ENCODE data around the gene NDUFV1. TPM values are rescaled to one million over a fixed set of nuclear protein-coding genes. Genes with fewer than 3 reads are reported as not detected.

NDUFV1 gene
- total RNA-seq, 6 donors from 2014 or later = 169 to 395 (median 205) TPM

GRCh38 chr11:67564230-67564629, 42.5 kb upstream of the NDUFV1 start:
- H3K36me3 ChIP-seq = no peaks in the 10 kb centered on the region
- WGBS, 2 donors = 81 to 90% methylated on average over 4 of the region's 4 CpGs
- no peaks in the 10 kb centered on the region for H3K27me3 ChIP-seq

GRCh38 chr11:67571443-67571842, 35.3 kb upstream of the NDUFV1 start:
- no peaks in the 10 kb centered on the region for H3K36me3 ChIP-seq
- DNase-seq (no peak), ATAC-seq (ENCODE audit: low FRiP score in 2 of 2) (no peak)
- no peak overlapping the region for H3K27ac ChIP-seq
- no peaks in the 10 kb centered on the region for H3K9me3 ChIP-seq
- peaks cover 0 to 5% (median 1%) of the 10 kb centered on the region in 4 donors for H3K4me1 ChIP-seq
- TF ChIP-seq POLR2AphosphoS5 (IDR thresholded peaks at IDR 0.05) (no peak), CTCF (IDR thresholded peaks at IDR 0.05) (no peak)
- WGBS, 2 donors = 62 to 76% methylated on average over 6 of the region's 6 CpGs
- H3K27me3 ChIP-seq = no peaks in the 10 kb centered on the region
- H3K4me3 ChIP-seq = no peak overlapping the region

More at GRCh38 chr11:67564230-67564629, 42.5 kb upstream of the NDUFV1 start:
- TF ChIP-seq EP300 (IDR thresholded peaks at IDR 0.05) (no peak), CTCF (IDR thresholded peaks at IDR 0.05) (no peak), POLR2AphosphoS5 (IDR thresholded peaks at IDR 0.05) (no peak), POLR2A (IDR thresholded peaks at IDR 0.05) (no peak)
- no peak for ATAC-seq (ENCODE audit: low FRiP score in 2 of 2)
- no peak overlapping the region for H3K27ac ChIP-seq
- H3K9me3 ChIP-seq = no peaks in the 10 kb centered on the region
- DNase-seq = no peak
- no peaks in the 10 kb centered on the region for H3K4me1 ChIP-seq
- no peak overlapping the region for H3K4me3 ChIP-seq

- Histone ChIP-seq H3K4me1 (peaks cover 0 to 5% (median 1%) of the 10 kb centered on the region in 4 donors), H3K36me3 (no peaks in the 10 kb centered on the region), H3K4me3 (no peak overlapping the region), H3K27me3 (no peaks in the 10 kb centered on the region), H3K27ac (no peak overlapping the region), H3K9me3 (no peaks in the 10 kb centered on the region)
- TF ChIP-seq POLR2AphosphoS5 (IDR thresholded peaks at IDR 0.05) (no peak), EP300 (IDR thresholded peaks at IDR 0.05) (no peak), CTCF (IDR thresholded peaks at IDR 0.05) (no peak), POLR2A (IDR thresholded peaks at IDR 0.05) (no peak)
- DNase-seq (no peak), ATAC-seq (ENCODE audit: low FRiP score in 2 of 2) (no peak)
- 22 to 23% methylated on average over 5 of the region's 5 CpGs for WGBS, 2 donors
Measured at GRCh38 chr11:67572305-67572704, 34.4 kb upstream of the NDUFV1 start.

- H3K4me1 ChIP-seq = peaks cover 0 to 5% (median 1%) of the 10 kb centered on the region in 4 donors
- peak overlapping the region in 1 of 4 donors; percentile 23 for H3K4me3 ChIP-seq
- no peaks in the 10 kb centered on the region for H3K27me3 ChIP-seq
- TF ChIP-seq EP300 (IDR thresholded peaks at IDR 0.05) (no peak), POLR2A (IDR thresholded peaks at IDR 0.05) (no peak), POLR2AphosphoS5 (IDR thresholded peaks at IDR 0.05) (no peak), CTCF (IDR thresholded peaks at IDR 0.05) (peak; percentile 59 to 79 (median 67))
- H3K36me3 ChIP-seq = no peaks in the 10 kb centered on the region
- H3K27ac ChIP-seq = no peak overlapping the region
- DNase-seq (peak in 1 of 2 donors; percentile 85), ATAC-seq (ENCODE audit: low FRiP score in 2 of 2) (no peak)
- 58 to 59% methylated on average over 21 of the region's 21 CpGs for WGBS, 2 donors
- no peaks in the 10 kb centered on the region for H3K9me3 ChIP-seq
Measured at GRCh38 chr11:67572747-67573419, 33.9 kb upstream of the NDUFV1 start.

- ATAC-seq (ENCODE audit: low FRiP score in 2 of 2) (no peak), DNase-seq (no peak)
- no peak for TF ChIP-seq POLR2AphosphoS5 (IDR thresholded peaks at IDR 0.05)
- Histone ChIP-seq H3K4me1 (peaks cover 2 to 13% (median 8%) of the 10 kb centered on the region in 4 donors), H3K27me3 (no peaks in the 10 kb centered on the region), H3K36me3 (no peaks in the 10 kb centered on the region), H3K4me3 (no peak overlapping the region), H3K27ac (no peak overlapping the region), H3K9me3 (no peaks in the 10 kb centered on the region)
- 38 to 73% methylated on average over 3 of the region's 3 CpGs for WGBS, 2 donors
Measured at GRCh38 chr11:67574938-67575337, 31.8 kb upstream of the NDUFV1 start.
